ENCODE results near the gene RPRD1A.
A peak's percentile ranks its signal among the peaks of the same experiment; 100 is the strongest.
"Not testable (repeated sequence)": the region's sequence is repeated elsewhere in the genome, so short reads cannot be mapped to it uniquely, and the experiment has no call there.

The RPRD1A gene

GRCh38 chr18:36067055-36067957, at the start of gene RPRD1A:
TSS of gene RPRD1A (minus strand) at chr18:36067559. CDS start at chr18:36067404, 155 bp downstream.
- DNase-seq, result peak; percentile 94

GRCh38 chr18:36116771-36117170, 49.4 kb upstream of the RPRD1A start:
- DNase-seq, result not testable (repeated sequence)

- DNase-seq, result no peak
These were observed 47.4 kb upstream of the RPRD1A start for GRCh38 chr18:36114738-36115137.

GRCh38 chr18:36114251-36114650, 46.9 kb upstream of the RPRD1A start:
- no peak for DNase-seq

- DNase-seq, result no peak
These were observed 44.9 kb upstream of the RPRD1A start for GRCh38 chr18:36112302-36112701.

- no peak for DNase-seq
These were observed 42.4 kb upstream of the RPRD1A start for GRCh38 chr18:36109737-36110136.

GRCh38 chr18:36108601-36109000, 41.2 kb upstream of the RPRD1A start:
- no peak for DNase-seq

- DNase-seq, result no peak
These were observed 40.8 kb upstream of the RPRD1A start for GRCh38 chr18:36108196-36108595.

GRCh38 chr18:36107477-36107876, 40.1 kb upstream of the RPRD1A start:
- no peak for DNase-seq

GRCh38 chr18:36104749-36105148, 37.4 kb upstream of the RPRD1A start:
- no peak for DNase-seq

- DNase-seq, result no peak
These were observed 34.6 kb upstream of the RPRD1A start for GRCh38 chr18:36101943-36102342.

GRCh38 chr18:36099311-36099710, 32.0 kb upstream of the RPRD1A start:
- DNase-seq, result no peak

GRCh38 chr18:36096955-36097354, 29.6 kb upstream of the RPRD1A start:
- no peak for DNase-seq

- DNase-seq, result peak; percentile 57
These were observed 28.7 kb upstream of the RPRD1A start for GRCh38 chr18:36095936-36096519.

GRCh38 chr18:36094431-36094830, 27.1 kb upstream of the RPRD1A start:
- no peak for DNase-seq

GRCh38 chr18:36092116-36092515, 24.8 kb upstream of the RPRD1A start:
- DNase-seq, result not testable (repeated sequence)

GRCh38 chr18:36089001-36089400, 21.6 kb upstream of the RPRD1A start:
- DNase-seq, result no peak

GRCh38 chr18:36088256-36088655, 20.9 kb upstream of the RPRD1A start:
- DNase-seq, result no peak

- DNase-seq, result no peak
These were observed 18.8 kb upstream of the RPRD1A start for GRCh38 chr18:36086186-36086585.

- no peak for DNase-seq
These were observed 17.8 kb upstream of the RPRD1A start for GRCh38 chr18:36085195-36085594.

GRCh38 chr18:36083729-36084128, 16.4 kb upstream of the RPRD1A start:
- no peak for DNase-seq

GRCh38 chr18:36081118-36081517, 13.8 kb upstream of the RPRD1A start:
- not testable (repeated sequence) for DNase-seq

GRCh38 chr18:36078751-36079529, 11.6 kb upstream of the RPRD1A start:
- no peak for DNase-seq

GRCh38 chr18:36077764-36078163, 10.4 kb upstream of the RPRD1A start:
- DNase-seq, result not testable (repeated sequence)
